DOHH2 (cell line): ENCODE data around the gene RAD51B.

Experiments used
- H3F3A ChIP-seq: fragments of 200-600 bp; sonication (generic), shearing (Covaris generic); 2 replicates; pipeline ENCODE4 v1.6.0; 2016; ENCODE audit warnings: antibody characterized with exemption, mild to moderate bottlenecking; ENCODE audit not compliant: control insufficient read depth, insufficient read depth
- H3K27ac ChIP-seq: fragments of 200-600 bp; sonication (generic); 2 replicates; pipeline ENCODE4 v1.5.1; 2014; ENCODE audit warnings: low read depth, mild to moderate bottlenecking, low read length, moderate library complexity
- H3K27me3 ChIP-seq: fragments of 200-600 bp; sonication (generic); 2 replicates; pipeline ENCODE4 v1.6.1; 2014; ENCODE audit warnings: mild to moderate bottlenecking, low read length, mixed read lengths; ENCODE audit not compliant: control insufficient read depth
- H3K36me3 ChIP-seq: fragments of 200-600 bp; sonication (generic); 2 replicates; pipeline ENCODE4 v1.6.1; 2014; ENCODE audit warnings: mild to moderate bottlenecking, low read length, moderate library complexity, mixed read lengths; ENCODE audit not compliant: control insufficient read depth
- H3K4me1 ChIP-seq: fragments of 200-600 bp; sonication (generic); 2 replicates; pipeline ENCODE4 v1.6.1; 2014; ENCODE audit warnings: mild to moderate bottlenecking, low read length, mixed read lengths; ENCODE audit not compliant: control insufficient read depth
- H3K4me2 ChIP-seq: fragments of 200-600 bp; sonication (generic); 2 replicates; pipeline ENCODE4 v1.6.0; 2014; ENCODE audit warnings: mild to moderate bottlenecking, low read length, moderate library complexity
- H3K4me3 ChIP-seq: fragments of 200-600 bp; sonication (generic); 2 replicates; pipeline ENCODE4 v1.5.1; 2014; ENCODE audit warnings: mild to moderate bottlenecking, low read length, mixed read lengths
- H3K79me2 ChIP-seq: fragments of 200-600 bp; sonication (generic); 2 replicates; pipeline ENCODE4 v1.6.1; 2014; ENCODE audit warnings: mild to moderate bottlenecking, low read length, mixed read lengths; ENCODE audit not compliant: control insufficient read depth
- H3K9me2 ChIP-seq: fragments of 200-600 bp; sonication (generic); replicated peaks from 2 replicates; pipeline ENCODE4 v1.6.1; 2014; ENCODE audit warnings: mild to moderate bottlenecking, low read length, mixed read lengths; ENCODE audit not compliant: control insufficient read depth
- H3K9me3 ChIP-seq: fragments of 200-600 bp; sonication (generic); 2 replicates; pipeline ENCODE4 v1.6.1; 2014; ENCODE audit warnings: antibody characterized with exemption, low read length, mixed read lengths; ENCODE audit not compliant: control insufficient read depth, insufficient read depth
- H4K20me1 ChIP-seq: fragments of 200-600 bp; sonication (generic); 2 replicates; pipeline ENCODE4 v1.6.0; 2014; ENCODE audit warnings: low read depth, mild to moderate bottlenecking, antibody characterized with exemption, low read length, moderate library complexity; ENCODE audit not compliant: control insufficient read depth, insufficient read depth
- CTCF ChIP-seq: fragments of 200-600 bp; sonication (generic); IDR thresholded peaks from one replicate; pipeline ENCODE4 v1.5.1; 2014; ENCODE audit warnings: antibody characterized with exemption, mild to moderate bottlenecking, low read depth, low read length; ENCODE audit not compliant: poor library complexity, severe bottlenecking
- EZH2phosphoT487 ChIP-seq: fragments of 200-600 bp; sonication (generic); IDR thresholded peaks from 2 replicates; pipeline ENCODE4 v1.6.1; 2017; ENCODE audit warnings: borderline replicate concordance, mild to moderate bottlenecking, antibody characterized with exemption, low read length, moderate library complexity, mixed read lengths

The RAD51B gene

GRCh38 chr14:68349900-68350629 is 530.5 kb downstream of the RAD51B start:
- TF ChIP-seq EZH2phosphoT487 = no peak
- no peak for TF ChIP-seq CTCF
- H3K9me2 ChIP-seq = no peaks in the 10 kb centered on the region
- H3K4me1 ChIP-seq = peaks cover 26% of the 10 kb centered on the region
- no peaks in the 10 kb centered on the region for H3K27me3 ChIP-seq
- H3K36me3 ChIP-seq = 0 out of 2 replicates have a peak, but pooled peaks cover 2% of the 10 kb centered on the region
- 0 out of 2 replicates have a peak, but pooled peaks cover 5% of the 10 kb centered on the region for H3K9me3 ChIP-seq
- no peak overlapping the region for H3K4me3 ChIP-seq
- H3K4me2 ChIP-seq = peak overlapping the region; percentile 24
- no peaks in the 10 kb centered on the region for H4K20me1 ChIP-seq
- H3K27ac ChIP-seq = no peak overlapping the region
- no peaks in the 10 kb centered on the region for H3K79me2 ChIP-seq
- H3F3A ChIP-seq = no peaks in the 10 kb centered on the region

- Histone ChIP-seq H3K36me3 (no peaks in the 10 kb centered on the region), H3K4me3 (no peak overlapping the region), H3K9me2 (no peaks in the 10 kb centered on the region), H3K27me3 (no peaks in the 10 kb centered on the region), H3F3A (no peaks in the 10 kb centered on the region), H3K79me2 (no peaks in the 10 kb centered on the region), H3K27ac (no peak overlapping the region), H3K9me3 (no peaks in the 10 kb centered on the region), H3K4me2 (no peak overlapping the region), H3K4me1 (peaks cover 19% of the 10 kb centered on the region), H4K20me1 (no peaks in the 10 kb centered on the region)
- TF ChIP-seq CTCF = no peak
- no peak for TF ChIP-seq EZH2phosphoT487
Observed at GRCh38 chr14:68355415-68355814, 535.8 kb downstream of the RAD51B start.

GRCh38 chr14:68357777-68358176 is 538.2 kb downstream of the RAD51B start:
- H3K4me1 ChIP-seq = peaks cover 16% of the 10 kb centered on the region
- H4K20me1 ChIP-seq = no peaks in the 10 kb centered on the region
- no peak overlapping the region for H3K27ac ChIP-seq
- TF ChIP-seq CTCF (no peak), EZH2phosphoT487 (no peak)
- no peak overlapping the region for H3K4me3 ChIP-seq
- H3K79me2 ChIP-seq = no peaks in the 10 kb centered on the region
- no peaks in the 10 kb centered on the region for H3K9me2 ChIP-seq
- no peak overlapping the region for H3K4me2 ChIP-seq
- no peaks in the 10 kb centered on the region for H3K9me3 ChIP-seq
- no peaks in the 10 kb centered on the region for H3K36me3 ChIP-seq
- no peaks in the 10 kb centered on the region for H3K27me3 ChIP-seq
- H3F3A ChIP-seq = no peaks in the 10 kb centered on the region
